ENCODE measurements around the gene PCDHA1.

PCDHA1 gene

GRCh38 chr5:140857987-140858240, 72.0 kb downstream of the PCDHA1 start:
- H3K4me3 ChIP-seq (ENCODE audit: low read depth in 1 of 2, low read length in 2 of 2): no peak overlapping the region
- H3K4me2 ChIP-seq (ENCODE audit: insufficient read depth, low read length): no peak overlapping the region

GRCh38 chr5:140862441-140863295, 76.7 kb downstream of the PCDHA1 start:
- TF ChIP-seq CTCF (IDR thresholded peaks at IDR 0.05; ENCODE audit: borderline replicate concordance, extremely low read depth, low read length, poor library complexity, severe bottlenecking) (no peak), EZH2 (IDR thresholded peaks at IDR 0.05; ENCODE audit: borderline replicate concordance, low read depth, low read length, severe bottlenecking) (no peak)
- Histone ChIP-seq H3K79me2 (ENCODE audit: insufficient read depth, low read length) (no peaks in the 10 kb centered on the region), H3K9me3 (ENCODE audit: insufficient read depth, low read length, severe bottlenecking) (no peaks in the 10 kb centered on the region), H2AFZ (ENCODE audit: low read depth, low read length) (no peak overlapping the region), H3K4me2 (ENCODE audit: insufficient read depth, low read length) (no peak overlapping the region), H3K9ac (ENCODE audit: low read depth, low read length) (no peak overlapping the region), H3K4me3 (ENCODE audit: low read depth in 1 of 2, low read length in 2 of 2) (no peak overlapping the region), H3K27me3 (ENCODE audit: insufficient read depth, low read length, poor library complexity) (peaks cover 3% of the 10 kb centered on the region), H3K36me3 (ENCODE audit: insufficient read depth, low read length) (no peaks in the 10 kb centered on the region), H4K20me1 (ENCODE audit: insufficient read depth, low read length) (no peaks in the 10 kb centered on the region), H3K27ac (ENCODE audit: low read length) (no peak overlapping the region), H3K4me1 (ENCODE audit: insufficient read depth, low read length) (no peaks in the 10 kb centered on the region)
- ATAC-seq (ENCODE audit: insufficient read depth, low read depth): no peak
- DNase-seq: no peak

More at GRCh38 chr5:140857987-140858240, 72.0 kb downstream of the PCDHA1 start:
- Histone ChIP-seq H3K9me3 (ENCODE audit: insufficient read depth, low read length, severe bottlenecking) (no peaks in the 10 kb centered on the region), H3K36me3 (ENCODE audit: insufficient read depth, low read length) (no peaks in the 10 kb centered on the region), H3K4me1 (ENCODE audit: insufficient read depth, low read length) (no peaks in the 10 kb centered on the region), H3K27me3 (ENCODE audit: insufficient read depth, low read length, poor library complexity) (no peaks in the 10 kb centered on the region), H3K9ac (ENCODE audit: low read depth, low read length) (no peak overlapping the region), H3K79me2 (ENCODE audit: insufficient read depth, low read length) (no peaks in the 10 kb centered on the region), H4K20me1 (ENCODE audit: insufficient read depth, low read length) (no peaks in the 10 kb centered on the region), H2AFZ (ENCODE audit: low read depth, low read length) (no peak overlapping the region), H3K27ac (ENCODE audit: low read length) (no peak overlapping the region)
- no peak for DNase-seq
- TF ChIP-seq EZH2 (IDR thresholded peaks at IDR 0.05; ENCODE audit: borderline replicate concordance, low read depth, low read length, severe bottlenecking) (no peak), CTCF (IDR thresholded peaks at IDR 0.05; ENCODE audit: borderline replicate concordance, extremely low read depth, low read length, poor library complexity, severe bottlenecking) (no peak)
- ATAC-seq (ENCODE audit: insufficient read depth, low read depth): no peak

GRCh38 chr5:140868721-140869554, 83.0 kb downstream of the PCDHA1 start, which contains the start of gene PCDHA11:
TSS of gene PCDHA11 (plus strand) at chr5:140868957. CDS start at chr5:140869104, 147 bp downstream.
- no peak within 1 kb of the TSS for H2AFZ ChIP-seq (ENCODE audit: low read depth, low read length)
- no peaks in the 10 kb centered on the region for H4K20me1 ChIP-seq (ENCODE audit: insufficient read depth, low read length)
- TF ChIP-seq CTCF (IDR thresholded peaks at IDR 0.05; ENCODE audit: borderline replicate concordance, extremely low read depth, low read length, poor library complexity, severe bottlenecking): peak; percentile 45
- no peak for TF ChIP-seq EZH2 (IDR thresholded peaks at IDR 0.05; ENCODE audit: borderline replicate concordance, low read depth, low read length, severe bottlenecking)
- H3K4me3 ChIP-seq (ENCODE audit: low read depth in 1 of 2, low read length in 2 of 2): no peak within 1 kb of the TSS
- DNase-seq: no peak
- no peaks in the 10 kb centered on the region for H3K79me2 ChIP-seq (ENCODE audit: insufficient read depth, low read length)
- H3K27me3 ChIP-seq (ENCODE audit: insufficient read depth, low read length, poor library complexity): peaks cover 3% of the 10 kb centered on the region
- no peaks in the 10 kb centered on the region for H3K9me3 ChIP-seq (ENCODE audit: insufficient read depth, low read length, severe bottlenecking)
- H3K4me1 ChIP-seq (ENCODE audit: insufficient read depth, low read length): no peaks in the 10 kb centered on the region
- H3K36me3 ChIP-seq (ENCODE audit: insufficient read depth, low read length): no peaks in the 10 kb centered on the region
- H3K27ac ChIP-seq (ENCODE audit: low read length): no peak within 1 kb of the TSS
- ATAC-seq (ENCODE audit: insufficient read depth, low read depth): no peak
- no peak within 1 kb of the TSS for H3K4me2 ChIP-seq (ENCODE audit: insufficient read depth, low read length)
- no peak within 1 kb of the TSS for H3K9ac ChIP-seq (ENCODE audit: low read depth, low read length)

Measured in DND-41 (cell line).